GM18867 (cell line): ENCODE measurements around the gene PPOX.

ENCODE experiments used
- ATAC-seq: cut with Tn5 transposase; IDR thresholded peaks from one replicate; pipeline ENCODE4 v1.9.1; 2021; ENCODE audit warnings: mild to moderate bottlenecking, moderate library complexity; ENCODE audit not compliant: unreplicated experiment

PPOX gene

GRCh38 chr1:161165742-161166668 lies at the start of gene PPOX:
Gene PPOX, plus strand, starts transcription at chr1:161166426. Its CDS starts 422 bp downstream, at chr1:161166848.
- peak; percentile 88 for ATAC-seq

GRCh38 chr1:161117759-161118581 lies 48.3 kb upstream of the PPOX start, which contains the start of the genes NIT1 and PFDN2:
Gene NIT1, plus strand, starts transcription at chr1:161118105. Its CDS starts 72 bp downstream, at chr1:161118177.
Gene PFDN2, minus strand, starts transcription at chr1:161118037. Its CDS starts 11 bp downstream, at chr1:161118026.
- peak; percentile 83 for ATAC-seq

- ATAC-seq: peak; percentile 58
Measured at GRCh38 chr1:161119092-161119903, 46.9 kb upstream of the PPOX start.

- ATAC-seq: no peak
Measured at GRCh38 chr1:161121042-161121650, 45.1 kb upstream of the PPOX start.

GRCh38 chr1:161121834-161122233 lies 44.4 kb upstream of the PPOX start:
- no peak for ATAC-seq

- no peak for ATAC-seq
Measured at GRCh38 chr1:161122967-161123366, 43.3 kb upstream of the PPOX start.

- ATAC-seq: no peak
Measured at GRCh38 chr1:161127649-161128048, 38.6 kb upstream of the PPOX start.

- ATAC-seq: no peak
Measured at GRCh38 chr1:161128591-161129420, 37.4 kb upstream of the PPOX start.

- ATAC-seq: no peak
Measured at GRCh38 chr1:161130266-161130665, 36.0 kb upstream of the PPOX start.

- no peak for ATAC-seq
Measured at GRCh38 chr1:161131523-161132409, 34.5 kb upstream of the PPOX start.

- peak; percentile 93 for ATAC-seq
Measured at GRCh38 chr1:161132410-161133219, 33.6 kb upstream of the PPOX start, which contains the start of gene DEDD. Gene DEDD, minus strand, starts transcription at chr1:161132667. Its CDS starts 8,205 bp downstream, at chr1:161124462.

- no peak for ATAC-seq
Measured at GRCh38 chr1:161133220-161133740, 32.9 kb upstream of the PPOX start.

GRCh38 chr1:161137881-161138280 lies 28.3 kb upstream of the PPOX start:
- ATAC-seq: no peak

- no peak for ATAC-seq
Measured at GRCh38 chr1:161138431-161138830, 27.8 kb upstream of the PPOX start.

- ATAC-seq: no peak
Measured at GRCh38 chr1:161139766-161140165, 26.5 kb upstream of the PPOX start.

GRCh38 chr1:161140755-161141400 lies 25.3 kb upstream of the PPOX start:
- no peak for ATAC-seq

- no peak for ATAC-seq
Measured at GRCh38 chr1:161145832-161146231, 20.4 kb upstream of the PPOX start.
